Glutamatergic neuron (in vitro differentiated cells): ENCODE measurements around the gene USP15. TPM values are rescaled to one million over a fixed set of nuclear protein-coding genes. Genes with fewer than 3 reads are reported as not detected.

Experiments
- DNase-seq: peaks from one replicate; pipeline ENCODE4 v3.0.0; 2022
- H3K27ac Mint-ChIP-seq: one replicate; pipeline ENCODE4 v1.8.0; 2020; ENCODE audit warnings: mild to moderate bottlenecking, mixed read lengths, inconsistent platforms; ENCODE audit not compliant: unreplicated experiment
- H3K27me3 Mint-ChIP-seq: one replicate; pipeline ENCODE4 v1.8.0; 2020; ENCODE audit warnings: mild to moderate bottlenecking, moderate library complexity, mixed read lengths, inconsistent platforms; ENCODE audit not compliant: unreplicated experiment
- H3K36me3 Mint-ChIP-seq: one replicate; pipeline ENCODE4 v1.8.0; 2020; ENCODE audit warnings: mild to moderate bottlenecking, mixed read lengths, inconsistent platforms; ENCODE audit not compliant: unreplicated experiment
- H3K4me1 Mint-ChIP-seq: one replicate; pipeline ENCODE4 v1.8.0; 2020; ENCODE audit warnings: mild to moderate bottlenecking, low read depth, mixed read lengths, inconsistent platforms; ENCODE audit not compliant: unreplicated experiment
- H3K4me3 Mint-ChIP-seq: one replicate; pipeline ENCODE4 v1.8.0; 2020; ENCODE audit warnings: mild to moderate bottlenecking, mixed read lengths, inconsistent platforms; ENCODE audit not compliant: unreplicated experiment
- H3K9me3 Mint-ChIP-seq: one replicate; pipeline ENCODE4 v1.8.0; 2020; ENCODE audit warnings: mild to moderate bottlenecking, moderate library complexity, mixed read lengths, inconsistent platforms; ENCODE audit not compliant: unreplicated experiment
- total RNA-seq: library from RNA; stranded (reverse); fragmentation: NEBNext Ultra II Directional; extraction: Animal tissue kit (Norgen Biotek cat#: 25700); gene quantifications from one replicate; pipeline ENCODE4 v1.2.1, GENCODE V29; 2021; ENCODE audit not compliant: unreplicated experiment
- TF ChIP-seq, protein P1 (sequence below): fragments of 200-600 bp; sonication (generic); IDR thresholded peaks from one replicate; pipeline ENCODE4 v1.5.0; 2021; ENCODE audit not compliant: partially characterized antibody, unreplicated experiment

USP15 gene
- total RNA-seq, 1 donor from 2014 or later, result 74.4 TPM

- H3K27me3 Mint-ChIP-seq, result peaks cover 2% of the 10 kb centered on the region
- H3K27ac Mint-ChIP-seq, result no peak overlapping the region
- H3K4me1 Mint-ChIP-seq, result peaks cover 6% of the 10 kb centered on the region
- TF ChIP-seq, protein P1, sequence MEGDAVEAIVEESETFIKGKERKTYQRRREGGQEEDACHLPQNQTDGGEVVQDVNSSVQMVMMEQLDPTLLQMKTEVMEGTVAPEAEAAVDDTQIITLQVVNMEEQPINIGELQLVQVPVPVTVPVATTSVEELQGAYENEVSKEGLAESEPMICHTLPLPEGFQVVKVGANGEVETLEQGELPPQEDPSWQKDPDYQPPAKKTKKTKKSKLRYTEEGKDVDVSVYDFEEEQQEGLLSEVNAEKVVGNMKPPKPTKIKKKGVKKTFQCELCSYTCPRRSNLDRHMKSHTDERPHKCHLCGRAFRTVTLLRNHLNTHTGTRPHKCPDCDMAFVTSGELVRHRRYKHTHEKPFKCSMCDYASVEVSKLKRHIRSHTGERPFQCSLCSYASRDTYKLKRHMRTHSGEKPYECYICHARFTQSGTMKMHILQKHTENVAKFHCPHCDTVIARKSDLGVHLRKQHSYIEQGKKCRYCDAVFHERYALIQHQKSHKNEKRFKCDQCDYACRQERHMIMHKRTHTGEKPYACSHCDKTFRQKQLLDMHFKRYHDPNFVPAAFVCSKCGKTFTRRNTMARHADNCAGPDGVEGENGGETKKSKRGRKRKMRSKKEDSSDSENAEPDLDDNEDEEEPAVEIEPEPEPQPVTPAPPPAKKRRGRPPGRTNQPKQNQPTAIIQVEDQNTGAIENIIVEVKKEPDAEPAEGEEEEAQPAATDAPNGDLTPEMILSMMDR, result no peak
- DNase-seq, result no peak
- H3K4me3 Mint-ChIP-seq, result no peak overlapping the region
- H3K9me3 Mint-ChIP-seq, result peaks cover 3% of the 10 kb centered on the region
- peaks cover 20% of the 10 kb centered on the region for H3K36me3 Mint-ChIP-seq
Measured at GRCh38 chr12:62294378-62294777, 34.2 kb downstream of the USP15 start.

DNA sequence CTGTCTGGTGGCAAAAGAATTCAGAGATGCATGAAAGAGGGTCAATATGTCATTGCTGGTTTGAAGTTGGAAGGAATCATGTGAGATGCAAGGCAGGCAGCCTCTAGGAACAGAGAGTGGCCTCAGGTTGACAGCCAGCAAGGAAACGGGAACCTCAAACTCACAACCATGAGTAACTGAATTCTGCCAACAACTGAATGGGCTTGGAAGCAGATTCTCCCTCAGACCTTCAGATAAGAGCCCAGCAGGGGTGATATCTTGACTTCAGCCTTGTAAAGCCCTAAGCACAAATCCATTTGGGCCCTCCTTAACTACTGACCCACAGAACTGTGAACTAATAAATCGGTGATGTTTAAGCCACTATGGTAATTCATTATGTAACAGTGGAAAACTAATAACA lies 35.8 kb downstream of the USP15 start:
- TF ChIP-seq, protein P1, result no peak
- Mint-ChIP-seq H3K27ac (no peak overlapping the region), H3K4me3 (no peak overlapping the region), H3K36me3 (peaks cover 17% of the 10 kb centered on the region), H3K27me3 (peaks cover 2% of the 10 kb centered on the region), H3K9me3 (peaks cover 3% of the 10 kb centered on the region), H3K4me1 (peaks cover 6% of the 10 kb centered on the region)
- DNase-seq, result no peak

DNA sequence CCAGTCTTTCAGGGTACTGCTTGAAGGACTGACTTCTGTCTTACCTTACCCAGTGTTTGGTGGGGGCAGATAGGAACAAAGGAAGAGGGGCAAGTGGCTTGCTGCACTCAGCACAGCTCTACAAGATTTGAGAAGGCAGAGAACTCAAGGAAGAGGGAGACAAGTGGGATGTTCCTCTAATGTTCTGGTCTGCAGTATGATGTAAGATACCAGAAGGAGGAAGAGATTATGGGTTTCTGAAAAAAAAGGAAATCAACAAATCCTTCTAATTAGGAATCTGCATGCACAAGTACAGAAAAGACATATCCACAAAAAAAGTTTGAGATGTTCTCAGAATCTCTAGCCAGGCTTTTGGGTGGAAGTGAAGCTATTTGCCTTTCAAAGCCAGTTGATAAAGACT lies 37.1 kb downstream of the USP15 start:
- Mint-ChIP-seq H3K4me3 (no peak overlapping the region), H3K9me3 (no peaks in the 10 kb centered on the region), H3K4me1 (peaks cover 2% of the 10 kb centered on the region), H3K27me3 (peaks cover 2% of the 10 kb centered on the region), H3K36me3 (peaks cover 14% of the 10 kb centered on the region), H3K27ac (no peak overlapping the region)
- TF ChIP-seq, protein P1, result no peak
- no peak for DNase-seq

GRCh38 chr12:62299617-62300016 lies 39.4 kb downstream of the USP15 start:
- Mint-ChIP-seq H3K4me1 (no peaks in the 10 kb centered on the region), H3K36me3 (peaks cover 21% of the 10 kb centered on the region), H3K9me3 (no peaks in the 10 kb centered on the region), H3K27ac (no peak overlapping the region), H3K27me3 (peaks cover 2% of the 10 kb centered on the region), H3K4me3 (no peak overlapping the region)
- TF ChIP-seq, protein P1, result no peak
- no peak for DNase-seq

DNA sequence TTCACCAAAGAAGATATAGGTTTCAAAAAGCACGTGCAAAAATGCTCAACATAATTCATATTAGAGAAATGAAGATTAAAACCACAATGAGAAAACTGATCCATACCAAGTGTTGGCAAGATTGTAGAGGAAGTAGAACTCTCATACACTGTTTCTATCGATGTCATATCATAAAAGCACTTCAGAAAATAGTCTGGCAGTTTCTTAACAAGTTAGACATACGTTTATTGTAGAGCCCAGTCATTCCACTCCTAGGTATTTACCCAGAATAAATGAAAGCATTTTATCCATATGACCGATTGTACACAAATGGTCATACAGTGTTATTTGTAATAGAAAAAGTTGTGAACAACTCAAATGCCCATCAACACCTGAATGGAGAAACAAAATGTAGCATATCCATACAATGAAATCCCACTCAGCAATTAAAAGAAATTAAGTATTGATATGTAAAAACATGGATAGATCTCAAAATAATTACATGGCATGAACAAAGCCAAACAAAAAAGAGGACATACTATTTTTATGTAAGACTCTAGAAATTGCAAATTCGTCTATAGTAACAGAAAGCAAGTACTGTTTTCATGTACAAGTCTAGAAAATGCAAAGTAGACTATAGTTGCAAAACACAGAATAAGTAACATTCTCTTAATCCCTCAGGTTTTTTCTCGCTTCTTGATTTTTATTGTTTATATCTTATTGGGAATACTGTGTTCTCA lies 41.0 kb downstream of the USP15 start:
- Mint-ChIP-seq H3K4me1 (no peaks in the 10 kb centered on the region), H3K9me3 (no peaks in the 10 kb centered on the region), H3K27ac (no peak overlapping the region), H3K4me3 (no peak overlapping the region), H3K27me3 (peaks cover 4% of the 10 kb centered on the region), H3K36me3 (peaks cover 19% of the 10 kb centered on the region)
- DNase-seq, result no peak
- TF ChIP-seq, protein P1, result no peak
